Measurements from ENCODE around the gene NOA1.

Gene NOA1

GRCh38 chr4:56977321-56978012 lies at the start of gene NOA1:
NOA1 (minus strand) TSS chr4:56977606; CDS start chr4:56977585, 21 bp downstream.
- DNase-seq: peak; percentile 99 to 100

- no peak for DNase-seq
These were observed 45.7 kb upstream of the NOA1 start for GRCh38 chr4:57023104-57023503.

GRCh38 chr4:57020467-57021101 lies 43.2 kb upstream of the NOA1 start:
- DNase-seq: no peak

GRCh38 chr4:57018980-57019379 lies 41.6 kb upstream of the NOA1 start:
- DNase-seq: no peak

- no peak for DNase-seq
These were observed 36.2 kb upstream of the NOA1 start for GRCh38 chr4:57013543-57014120.

GRCh38 chr4:56999751-57000150 lies 22.3 kb upstream of the NOA1 start:
- no peak for DNase-seq

GRCh38 chr4:56995525-56995924 lies 18.1 kb upstream of the NOA1 start:
- no peak for DNase-seq

GRCh38 chr4:56990109-56990905 lies 12.9 kb upstream of the NOA1 start:
- DNase-seq: no peak

GRCh38 chr4:56986952-56987351 lies 9.5 kb upstream of the NOA1 start:
- no peak for DNase-seq

- no peak for DNase-seq
These were observed 8.8 kb upstream of the NOA1 start for GRCh38 chr4:56986192-56986591.

GRCh38 chr4:56981795-56982201 lies 4.4 kb upstream of the NOA1 start:
- DNase-seq: no peak

- peak; percentile 62 to 69 for DNase-seq
These were observed 2.1 kb upstream of the NOA1 start for GRCh38 chr4:56979421-56980072.

- peak; percentile 93 to 95 for DNase-seq
These were observed 1.4 kb upstream of the NOA1 start, which contains the start of gene POLR2B for GRCh38 chr4:56978750-56979303. POLR2B (plus strand) TSS chr4:56978896; CDS start chr4:56978986, 90 bp downstream.

GRCh38 chr4:56976837-56977320 lies 527 bp downstream of the NOA1 start:
- peak; percentile 51 to 67 for DNase-seq

- DNase-seq: no peak
These were observed 1.0 kb downstream of the NOA1 start for GRCh38 chr4:56976283-56976836.

- DNase-seq: no peak
These were observed 4.1 kb downstream of the NOA1 start for GRCh38 chr4:56973336-56973735.

GRCh38 chr4:56972809-56973208 lies 4.6 kb downstream of the NOA1 start:
- DNase-seq: no peak

- DNase-seq: no peak
These were observed 5.0 kb downstream of the NOA1 start for GRCh38 chr4:56972389-56972788.

- DNase-seq: no peak
These were observed 6.0 kb downstream of the NOA1 start for GRCh38 chr4:56971383-56971782.

- DNase-seq: no peak
These were observed 16.3 kb downstream of the NOA1 start for GRCh38 chr4:56961107-56961500.

GRCh38 chr4:56959100-56959499 lies 18.3 kb downstream of the NOA1 start:
- no peak for DNase-seq

GRCh38 chr4:56958111-56958517 lies 19.3 kb downstream of the NOA1 start:
- peak in 1 of 2 experiments; percentile 10 for DNase-seq

Measured in activated T-cell treated with anti-CD3 and anti-CD28 coated beads, Interleukin-2, amount 50 U/mL, for 48 hours (primary cell).